HPDE6-E6E7 (cell line): ENCODE results near the gene BIRC7.

Experiments used
- DNase-seq: peaks from one replicate; pipeline ENCODE4 v3.0.0; 2011; ENCODE audit warnings: missing footprints; ENCODE audit errors: extremely low spot score

BIRC7 gene

GRCh38 chr20:63262836-63263235 lies 27.1 kb downstream of the BIRC7 start:
- no peak for DNase-seq

DNA sequence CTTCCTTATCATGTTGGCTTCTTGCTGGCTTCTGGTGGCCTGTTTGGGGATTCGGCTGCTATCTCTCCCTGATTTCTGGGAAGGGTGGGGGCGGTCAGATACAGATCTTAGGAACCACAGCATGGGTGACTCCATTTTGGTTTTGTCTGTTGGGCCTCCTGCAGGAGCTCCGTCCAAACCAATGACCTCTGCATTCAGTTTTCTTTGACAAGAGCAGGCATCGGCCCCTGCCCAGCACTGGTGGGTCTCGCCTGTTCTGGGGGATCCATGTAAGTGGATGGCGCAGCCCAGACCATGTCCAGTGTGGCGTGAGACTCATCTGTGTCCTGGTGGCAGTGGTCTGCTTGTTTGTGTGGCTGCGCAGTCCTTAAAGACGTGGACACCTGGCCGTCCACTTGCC lies 28.3 kb downstream of the BIRC7 start:
- DNase-seq: no peak

- no peak for DNase-seq
These were observed 28.8 kb downstream of the BIRC7 start for GRCh38 chr20:63264519-63264918.

DNA sequence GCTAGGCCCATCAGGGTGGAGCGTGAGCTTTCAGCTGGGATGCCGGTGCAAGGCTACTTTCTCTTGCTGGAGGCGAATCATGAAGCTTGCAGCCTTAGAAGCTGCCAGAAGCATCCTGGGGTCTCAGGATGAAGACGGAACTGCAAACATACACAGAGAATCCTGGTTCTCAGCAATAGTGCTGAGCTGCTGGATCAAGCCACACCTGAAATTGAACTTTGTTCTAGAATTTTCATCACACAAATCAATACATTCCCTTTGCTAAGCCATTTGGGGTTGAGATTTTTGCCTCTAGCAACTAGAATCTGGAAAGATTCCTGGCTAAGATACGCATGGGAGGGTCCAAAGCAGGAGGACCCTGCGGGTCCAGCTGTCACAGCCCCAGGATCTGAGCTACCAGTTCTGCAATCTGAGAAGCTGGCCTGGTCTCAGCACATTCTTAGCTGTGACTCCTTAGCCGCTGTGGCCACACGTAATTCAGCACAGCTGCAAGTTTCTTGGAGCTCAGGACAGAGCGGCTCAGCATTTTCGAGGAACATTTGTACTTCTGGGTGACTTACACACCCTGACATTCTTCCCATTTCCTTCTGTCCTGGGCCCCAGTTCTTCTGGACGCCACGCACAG lies 30.3 kb downstream of the BIRC7 start:
- no peak for DNase-seq

- no peak for DNase-seq
These were observed 32.0 kb downstream of the BIRC7 start for GRCh38 chr20:63267691-63268090.

DNA sequence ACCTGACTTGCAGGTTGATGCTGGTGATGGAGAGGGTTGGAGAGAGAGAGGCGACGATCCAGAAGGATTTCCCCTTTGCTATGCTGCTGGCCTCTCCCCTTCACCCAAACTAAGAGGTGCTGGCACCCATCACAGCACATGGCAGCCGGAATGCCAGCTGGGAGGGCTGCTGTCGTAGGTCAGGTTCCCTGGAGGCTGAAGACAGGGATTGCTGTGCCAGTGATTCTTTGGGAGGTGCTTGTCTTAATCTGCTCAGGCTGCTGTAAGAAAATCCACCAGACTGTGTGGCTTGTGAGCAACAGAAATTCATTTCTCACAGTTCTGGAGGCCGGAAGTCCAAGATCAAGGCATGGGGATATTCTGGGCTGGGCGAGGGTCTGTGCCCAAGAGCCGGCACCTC lies 32.6 kb downstream of the BIRC7 start:
- DNase-seq: no peak

GRCh38 chr20:63268671-63269439 lies 33.1 kb downstream of the BIRC7 start:
- peak; percentile 61 for DNase-seq

DNA sequence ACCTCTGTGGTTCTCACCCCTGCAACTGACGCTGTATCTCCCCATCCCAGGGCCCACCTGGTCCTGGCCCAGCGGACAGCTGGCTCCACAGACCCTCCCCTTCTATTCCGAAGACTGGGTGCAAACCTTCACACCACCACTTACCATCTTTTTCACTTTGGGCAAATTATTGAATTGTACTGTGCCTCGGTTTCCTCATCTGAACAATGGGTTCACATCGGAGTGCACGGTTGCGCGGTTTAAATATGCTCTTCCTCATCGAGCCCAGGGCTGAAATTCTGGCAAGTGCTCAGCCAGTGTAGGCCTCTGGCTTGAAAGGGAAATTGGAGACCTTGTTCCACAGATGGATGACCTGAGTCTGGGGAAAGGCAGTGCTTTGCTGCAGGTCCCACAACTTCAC lies 34.0 kb downstream of the BIRC7 start:
- DNase-seq: no peak

GRCh38 chr20:63270606-63271325 lies 35.1 kb downstream of the BIRC7 start:
- DNase-seq: no peak

DNA sequence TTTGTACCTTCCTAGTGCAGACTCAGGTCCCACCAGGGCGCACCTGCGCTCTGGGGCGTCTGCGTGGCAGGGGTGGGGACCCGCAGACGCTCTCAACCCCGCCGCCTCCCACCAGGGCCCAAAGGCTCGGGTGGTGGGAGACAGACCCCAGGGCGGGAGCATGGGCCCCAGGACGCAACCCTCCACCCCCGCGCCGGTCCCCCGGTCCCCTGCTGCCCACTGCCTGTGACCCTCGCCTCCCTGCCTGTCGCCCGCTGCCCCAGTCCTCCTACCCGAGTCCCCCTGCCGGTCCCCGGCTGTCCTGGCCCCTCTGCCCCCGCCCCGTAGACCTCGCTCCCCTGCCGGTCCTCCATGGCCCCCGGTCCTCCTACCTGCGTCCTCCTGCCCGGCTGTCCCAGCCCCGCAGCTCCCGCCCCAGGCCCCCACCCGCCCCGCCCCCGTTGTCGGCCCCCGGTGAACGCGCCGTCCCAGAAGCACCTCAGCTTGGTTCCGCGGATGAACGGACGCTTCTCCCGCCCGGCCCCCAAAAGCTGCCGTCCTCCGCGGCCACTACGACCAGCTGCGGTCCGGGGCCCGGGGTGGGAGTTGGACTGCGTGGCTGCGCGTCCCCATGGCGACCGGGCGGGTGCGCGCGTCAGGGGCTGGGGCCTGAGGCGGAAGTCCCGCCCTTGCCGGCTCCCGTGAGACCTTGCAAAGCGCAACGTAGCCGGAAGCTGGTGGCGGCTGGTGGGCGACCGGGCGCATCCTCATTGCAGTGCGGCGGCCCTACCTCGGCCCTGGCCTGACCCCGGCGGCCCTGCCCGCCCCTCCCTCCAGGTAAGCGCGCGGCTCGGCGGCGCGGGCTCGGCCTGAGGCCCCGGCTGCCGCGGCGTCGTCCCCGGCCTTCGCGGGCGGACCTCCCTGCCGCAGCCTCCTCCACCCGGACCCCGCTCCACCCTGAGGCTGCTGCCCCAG lies 36.7 kb downstream of the BIRC7 start, which contains the start of gene ARFGAP1:
ARFGAP1 (plus strand) TSS at position 709 of the 954 bp plus-strand sequence. CDS start 2,768 bp downstream, outside the sequence.
- DNase-seq: peak; percentile 97

GRCh38 chr20:63273059-63273579 lies 37.4 kb downstream of the BIRC7 start:
- DNase-seq: no peak

- peak; percentile 58 for DNase-seq
These were observed 38.1 kb downstream of the BIRC7 start for GRCh38 chr20:63273635-63274380.

DNA sequence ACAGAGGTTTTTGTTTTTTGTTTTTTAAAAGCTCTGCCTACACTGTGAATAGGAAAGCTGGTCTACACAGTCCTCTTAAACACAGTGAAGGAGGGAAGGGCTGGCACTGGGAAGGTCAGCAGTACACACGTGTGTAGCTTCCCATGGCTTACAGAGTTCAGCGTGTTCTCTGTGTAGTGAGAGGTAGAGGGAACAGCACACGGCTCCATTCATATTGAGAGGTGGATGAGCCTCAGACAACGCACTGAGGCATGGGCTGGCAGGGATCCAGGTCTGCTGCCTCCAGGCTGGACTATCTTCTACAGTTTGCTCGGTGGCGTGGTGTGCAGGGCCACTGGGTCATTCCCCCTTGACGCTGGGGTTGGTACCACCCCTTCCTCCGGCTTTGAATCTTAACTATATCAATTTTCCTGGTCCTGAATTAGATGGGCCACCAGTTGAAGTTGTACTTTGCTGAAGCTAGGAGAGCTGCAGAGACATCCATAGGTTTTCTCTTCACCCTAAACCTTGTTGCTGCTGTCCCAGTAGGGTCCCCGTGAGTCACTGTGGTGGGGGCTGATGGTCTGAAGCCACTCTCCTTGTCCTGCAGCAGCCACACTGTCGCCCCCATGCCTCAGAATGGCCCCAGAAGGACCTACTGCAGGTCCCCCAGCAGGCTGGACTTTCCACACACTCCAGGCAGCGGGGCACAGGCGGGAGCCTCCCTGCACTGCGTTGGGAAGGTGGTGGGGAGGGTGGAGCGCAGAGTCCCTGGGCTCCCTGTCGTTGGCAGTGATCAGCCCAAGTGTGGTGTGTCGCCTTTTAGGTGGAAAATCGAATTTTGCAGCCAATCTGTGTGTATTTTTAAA lies 38.9 kb downstream of the BIRC7 start:
- no peak for DNase-seq

- DNase-seq: no peak
These were observed 40.1 kb downstream of the BIRC7 start for GRCh38 chr20:63275825-63276224.

DNA sequence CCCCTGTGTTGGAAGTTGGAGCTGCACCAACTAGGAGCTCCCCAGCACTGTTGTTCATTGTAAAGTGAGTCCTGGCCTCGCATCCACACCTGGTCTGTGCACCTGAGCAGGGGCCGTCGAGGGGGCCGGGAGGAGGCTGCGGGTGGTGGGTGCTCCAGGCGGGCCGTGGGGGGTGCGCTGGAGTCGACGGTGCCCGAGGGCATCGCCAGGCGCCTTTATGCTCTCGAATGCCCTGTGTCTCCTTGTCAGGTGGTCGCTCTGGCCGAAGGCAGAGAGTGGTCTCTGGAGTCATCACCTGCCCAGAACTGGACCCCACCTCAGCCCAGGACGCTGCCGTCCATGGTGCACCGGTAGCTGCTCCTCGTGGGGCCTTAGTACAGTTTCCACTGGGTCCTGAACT lies 41.3 kb downstream of the BIRC7 start:
- DNase-seq: no peak

GRCh38 chr20:63277466-63278272 lies 42.0 kb downstream of the BIRC7 start:
- no peak for DNase-seq

- DNase-seq: no peak
These were observed 43.0 kb downstream of the BIRC7 start for GRCh38 chr20:63278661-63279060.

GRCh38 chr20:63279931-63280330 lies 44.2 kb downstream of the BIRC7 start:
- DNase-seq: no peak

DNA sequence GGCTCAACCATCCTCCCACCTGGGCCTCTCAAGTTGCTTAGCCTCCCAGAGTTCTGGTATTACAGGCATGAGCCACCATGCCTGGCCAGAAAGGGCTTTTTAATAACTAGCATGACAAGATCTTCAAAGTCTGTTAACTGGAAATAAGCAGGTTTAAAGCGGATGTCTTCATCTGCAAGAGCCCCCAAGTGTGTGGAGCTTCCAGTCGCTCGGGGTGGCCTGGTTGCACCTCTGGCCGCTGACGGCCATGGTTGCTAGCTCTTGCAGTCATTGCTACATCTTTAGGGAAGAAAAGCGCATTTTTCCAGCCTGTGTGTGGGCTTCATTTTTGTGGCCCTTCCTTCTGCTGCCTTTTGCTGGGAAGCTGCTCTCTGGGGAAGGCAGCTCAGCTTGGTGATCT lies 44.7 kb downstream of the BIRC7 start:
- DNase-seq: no peak
